B cell (primary cell): ENCODE measurements around the gene SLC44A1. TPM values are rescaled to one million over a fixed set of nuclear protein-coding genes. Genes with fewer than 3 reads are reported as not detected.

Experiments used
- ATAC-seq: fragments of 200-7000 bp; cut with Tn5 transposase; one replicate; pipeline ENCODE4 v1.10.0; 2021; ENCODE audit warnings: low read depth, mild to moderate bottlenecking, moderate number of reproducible peaks, moderate library complexity
- CTCF ChIA-PET: fragments of 350-600 bp; sonication (Branson Sonifier 250); formaldehyde crosslinking; loops from one replicate; lab custom pipeline; 2021; ENCODE audit warnings: antibody characterized with exemption, inconsistent platforms; lab: Charles Lee
- POLR2A ChIA-PET: fragments of 350-600 bp; sonication (Branson Sonifier 250); formaldehyde crosslinking; loops from one replicate; lab custom pipeline; 2021; ENCODE audit warnings: antibody characterized with exemption; lab: Charles Lee
- DNase-seq: peaks from one replicate; pipeline ENCODE4 v3.0.0; 2013
- H2AFZ ChIP-seq: 2 replicates; pipeline ENCODE4 v1.6.1; 2012; ENCODE audit warnings: mild to moderate bottlenecking, low read depth, low read length; ENCODE audit not compliant: insufficient read depth, poor library complexity, severe bottlenecking
- H3K27ac ChIP-seq, 2 donors: 1 replicate in 1 of 2; 2 replicates in 1 of 2; pipeline ENCODE4 v1.5.1; 2012 to 2013; ENCODE audit warnings: low read length in 2 of 2, mild to moderate bottlenecking in 2 of 2, moderate library complexity in 1 of 2
- H3K27me3 ChIP-seq, 4 experiments: fragments of 200-600 bp in 1 of 4; sonication (generic) in 1 of 4; replicated peaks in 1 of 4; 1 replicate in 2 of 4; 2 replicates in 2 of 4; pipeline versions ENCODE4 v1.6.1 to v1.7.0; 2013 to 2016; ENCODE audit warnings: low read length in 3 of 4, mild to moderate bottlenecking in 2 of 4, mixed read lengths in 1 of 4, moderate library complexity in 1 of 4; ENCODE audit not compliant: insufficient read depth in 4 of 4, control insufficient read depth in 3 of 4; ENCODE audit errors: control extremely low read depth in 1 of 4
- H3K36me3 ChIP-seq, 2 experiments: replicated peaks in 1 of 2; 1 replicate in 1 of 2; 2 replicates in 1 of 2; pipeline versions ENCODE4 v1.6.1 to v1.7.1; 2013; ENCODE audit warnings: low read length in 1 of 2; ENCODE audit not compliant: insufficient read depth in 2 of 2, control insufficient read depth in 1 of 2; ENCODE audit errors: control extremely low read depth in 1 of 2, extremely low read depth in 1 of 2
- H3K4me1 ChIP-seq, 2 donors: fragments of 200-600 bp in 1 of 2; sonication (generic) in 1 of 2; 1 replicate in 1 of 2; 2 replicates in 1 of 2; pipeline versions ENCODE4 v1.5.1 to v1.6.1; 2013 to 2017; ENCODE audit warnings: low read length in 2 of 2; ENCODE audit not compliant: control insufficient read depth in 2 of 2, insufficient read depth in 2 of 2
- H3K4me2 ChIP-seq: replicated peaks from 2 replicates; pipeline ENCODE3; 2012; ENCODE audit warnings: mild to moderate bottlenecking, low read depth, low read length; ENCODE audit not compliant: poor library complexity, severe bottlenecking
- H3K4me3 ChIP-seq, 5 experiments: fragments of 200-600 bp in 1 of 5; sonication (generic) in 1 of 5; 1 replicate in 3 of 5; 2 replicates in 2 of 5; pipeline versions ENCODE4 v1.5.1 to v1.7.0; 2011 to 2016; ENCODE audit warnings: low read length in 4 of 5, mild to moderate bottlenecking in 4 of 5, low read depth in 2 of 5, control low read depth in 1 of 5, moderate library complexity in 1 of 5; ENCODE audit not compliant: insufficient read depth in 1 of 5; ENCODE audit errors: control extremely low read depth in 1 of 5, extremely low read depth in 1 of 5
- H3K79me2 ChIP-seq: fragments of 200-600 bp; sonication (generic); one replicate; pipeline ENCODE4 v1.6.0; 2016; ENCODE audit warnings: low read length; ENCODE audit not compliant: control insufficient read depth, insufficient read depth
- H3K9ac ChIP-seq: fragments of 200-600 bp; sonication (generic); 2 replicates; pipeline ENCODE4 v1.6.1; 2017; ENCODE audit warnings: mild to moderate bottlenecking, low read length, moderate library complexity
- H3K9me3 ChIP-seq, 3 donors: one replicate each; pipeline versions ENCODE4 v1.6.1 to v1.7.1; 2013; ENCODE audit warnings: low read length in 2 of 3; ENCODE audit not compliant: control insufficient read depth in 2 of 3, insufficient read depth in 1 of 3; ENCODE audit errors: control extremely low read depth in 1 of 3
- H4K20me1 ChIP-seq: 2 replicates; pipeline ENCODE4 v1.6.0; 2012; ENCODE audit warnings: mild to moderate bottlenecking, low read length; ENCODE audit not compliant: insufficient read depth, control insufficient read depth, poor library complexity, severe bottlenecking
- H3K27ac Mint-ChIP-seq: one replicate; pipeline ENCODE4 v1.8.0; 2021; ENCODE audit warnings: mixed read lengths
- H3K27me3 Mint-ChIP-seq: one replicate; pipeline ENCODE4 v1.8.0; 2021; ENCODE audit warnings: mixed read lengths
- H3K4me1 Mint-ChIP-seq: one replicate; pipeline ENCODE4 v1.8.0; 2021; ENCODE audit warnings: mixed read lengths
- H3K4me3 Mint-ChIP-seq: one replicate; pipeline ENCODE4 v1.8.0; 2021; ENCODE audit warnings: mixed read lengths
- H3K9me3 Mint-ChIP-seq: one replicate; pipeline ENCODE4 v1.8.0; 2022; ENCODE audit warnings: mixed read lengths; ENCODE audit not compliant: insufficient read depth
- CTCF ChIP-seq: fragments of 200-600 bp; IDR thresholded peaks from one replicate; pipeline ENCODE4 v1.8.0; 2022; ENCODE audit warnings: antibody characterized with exemption, mild to moderate bottlenecking
- EZH2 ChIP-seq: IDR thresholded peaks from 2 replicates; pipeline ENCODE4 v1.6.1; 2012; ENCODE audit warnings: borderline replicate concordance, low read depth, mild to moderate bottlenecking, moderate library complexity, low read length; ENCODE audit not compliant: insufficient read depth, poor library complexity, severe bottlenecking
- WGBS: methylation state at CpG from one replicate; pipeline ENCODE4 v1.1.5; 2013; ENCODE audit warnings: missing lambda C conversion rate; ENCODE audit not compliant: insufficient coverage; 5-methylcytosine and 5-hydroxymethylcytosine counted together
- intact Hi-C: fragments of 100-400 bp; cut with micrococcal nuclease; formaldehyde crosslinking; loops from one replicate; pipeline ENCODE4 v1.10.0; 2022
- polyA plus RNA-seq: library from polyadenylated mRNA; depleted of rRNA; stranded (reverse); fragments of >200 nt; gene quantifications from 2 replicates; pipeline ENCODE4 v1.2.3, GENCODE V29; 2012
- total RNA-seq, 2 donors: library from RNA; stranded (reverse); fragments of 120-200 nt in 1 of 2; gene quantifications; 1 replicate in 1 of 2; 2 replicates in 1 of 2; pipeline versions ENCODE4 v1.2.3 to v1.2.4, GENCODE V29; 2013 to 2022

The SLC44A1 gene
- total and polyA plus RNA-seq, 2 donors (not counting 1 experiment from before 2014, with no cell fraction given) = 2.2 to 17.7 TPM

- H3K4me3 Mint-ChIP-seq = no peak overlapping the region
- ATAC-seq (no peak), DNase-seq (no peak)
- no CpG with 5 or more reads among the region's 1 CpG for WGBS
- H3K4me1 ChIP-seq = no peaks in the 10 kb centered on the region
- no peak overlapping the region for H3K4me2 ChIP-seq
- no peaks in the 10 kb centered on the region for H4K20me1 ChIP-seq
- ChIA-PET POLR2A (no interaction called here), CTCF (no interaction called here)
- no peaks in the 10 kb centered on the region for H3K4me1 Mint-ChIP-seq
- H3K27me3 ChIP-seq = no peaks in the 10 kb centered on the region
- H3K9ac ChIP-seq = no peak overlapping the region
- intact Hi-C loops = no loop called here
- no peaks in the 10 kb centered on the region for H3K27me3 Mint-ChIP-seq
- H3K9me3 Mint-ChIP-seq = no peaks in the 10 kb centered on the region
- no peak overlapping the region for H2AFZ ChIP-seq
- no peaks in the 10 kb centered on the region for H3K36me3 ChIP-seq
- H3K4me3 ChIP-seq = no peak overlapping the region
- H3K9me3 ChIP-seq = no peaks in the 10 kb centered on the region
- H3K27ac Mint-ChIP-seq = no peak overlapping the region
- no peak overlapping the region for H3K27ac ChIP-seq
- no peaks in the 10 kb centered on the region for H3K79me2 ChIP-seq
- TF ChIP-seq EZH2 (no peak), CTCF (no peak)
These were observed 193.3 kb downstream of the SLC44A1 start for GRCh38 chr9:105437704-105438103.

GRCh38 chr9:105438141-105438806 is 193.8 kb downstream of the SLC44A1 start:
- POLR2A ChIA-PET = no interaction called here
- Histone ChIP-seq H4K20me1 (no peaks in the 10 kb centered on the region), H3K36me3 (no peaks in the 10 kb centered on the region), H3K9ac (no peak overlapping the region), H3K27me3 (no peaks in the 10 kb centered on the region), H2AFZ (no peak overlapping the region), H3K9me3 (no peaks in the 10 kb centered on the region), H3K79me2 (no peaks in the 10 kb centered on the region), H3K4me1 (no peaks in the 10 kb centered on the region), H3K27ac (no peak overlapping the region), H3K4me3 (no peak overlapping the region), H3K4me2 (no peak overlapping the region)
- no peak for TF ChIP-seq EZH2
- TF ChIP-seq CTCF = no peak
- DNase-seq (no peak), ATAC-seq (no peak)
- Mint-ChIP-seq H3K27ac (no peak overlapping the region), H3K9me3 (no peaks in the 10 kb centered on the region), H3K27me3 (no peaks in the 10 kb centered on the region), H3K4me3 (no peak overlapping the region), H3K4me1 (no peaks in the 10 kb centered on the region)
- intact Hi-C loops = no loop called here
- CTCF ChIA-PET = no interaction called here
- 100% methylated on average over 4 of the region's 8 CpGs for WGBS
